ENCODE data around the gene MT4. TPM values are rescaled to one million over a fixed set of nuclear protein-coding genes. Genes with fewer than 3 reads are reported as not detected.

Gene MT4
- total RNA-seq: not detected in 2 replicates

DNA sequence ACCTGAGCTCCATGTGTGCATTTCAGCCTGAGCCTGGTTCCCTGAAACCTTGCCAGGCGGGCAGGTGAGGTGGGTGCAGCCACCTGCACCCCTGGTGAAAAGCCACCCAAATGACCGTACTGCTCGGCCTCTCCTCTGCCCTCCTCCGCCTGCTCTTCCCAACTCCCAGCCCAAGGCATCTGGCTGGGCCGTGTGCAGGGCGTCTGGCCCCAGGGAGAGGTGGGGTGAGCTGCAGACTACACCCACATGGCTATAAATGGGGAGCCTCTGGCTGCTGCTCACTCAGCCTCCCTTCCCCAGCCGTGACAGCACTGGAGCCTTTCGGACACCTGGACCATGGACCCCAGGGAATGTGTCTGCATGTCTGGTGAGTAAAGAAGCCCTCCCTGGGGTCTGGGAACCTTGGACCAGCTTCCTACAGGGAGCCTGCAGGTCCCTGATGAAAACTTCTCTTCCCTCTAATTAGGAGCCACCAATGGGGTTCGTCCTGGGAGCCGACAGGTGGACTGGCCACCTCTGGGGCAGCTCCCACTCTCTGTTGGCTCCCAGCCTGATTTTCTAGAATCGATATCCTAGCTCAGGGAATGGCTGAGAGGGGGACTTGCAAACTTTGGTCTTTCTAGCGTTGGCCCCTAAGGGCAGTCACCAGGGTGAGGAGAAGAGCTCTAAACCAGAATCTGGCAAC lies at the start of gene MT4:
Gene MT4, plus strand, starts transcription at position 281 of the 685 bp plus-strand sequence. Its CDS starts 56 bp downstream, at position 337.

DNA sequence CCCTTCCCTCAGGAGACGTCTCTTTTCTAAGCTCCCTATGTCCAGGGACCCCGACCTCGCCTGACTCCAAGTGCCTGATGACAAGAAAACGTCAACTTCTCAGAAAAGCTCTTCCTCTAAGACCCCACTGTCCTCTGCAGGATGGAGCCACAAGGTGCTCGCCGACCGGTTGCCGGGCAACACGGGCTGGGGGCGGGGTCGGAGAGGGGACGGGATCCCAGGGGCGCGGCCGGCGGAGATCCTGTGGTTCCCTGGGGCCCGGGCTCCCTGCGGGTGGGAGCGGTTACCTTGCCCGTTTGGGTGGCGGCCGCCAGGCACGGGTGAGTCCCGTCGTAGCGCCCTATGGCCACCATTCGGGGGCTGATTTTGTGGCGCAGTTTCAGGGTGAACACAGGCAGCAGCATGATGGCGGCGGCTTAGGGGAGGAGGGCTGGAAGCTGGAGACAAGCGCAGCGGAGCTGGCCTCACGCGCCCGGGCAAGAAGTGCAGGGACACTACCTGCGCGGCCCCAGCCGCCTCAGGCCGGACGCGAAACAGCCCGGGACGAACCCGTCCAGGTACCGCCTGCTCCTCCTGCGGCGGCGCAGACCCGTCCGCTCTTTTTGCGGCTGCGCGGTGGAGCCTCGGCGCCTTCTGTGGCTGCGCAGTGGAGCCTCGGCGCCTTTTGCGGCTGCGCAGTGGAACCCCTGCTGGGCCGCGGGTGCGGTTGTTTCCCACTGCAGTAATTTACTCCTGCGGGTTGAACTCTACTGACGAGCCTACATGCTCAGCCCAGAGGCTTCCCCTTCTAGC lies 45.2 kb upstream of the MT4 start, which contains the start of gene BBS2:
Gene BBS2, minus strand, starts transcription at position 566 of the 792 bp plus-strand sequence. Its CDS starts 162 bp downstream, at position 404.

GRCh38 chr16:56589141-56590039 lies 24.5 kb downstream of the MT4 start, which contains the start of gene MT3:
TSS of gene MT3 (plus strand) at chr16:56589528. CDS start at chr16:56589591, 63 bp downstream.

DNA sequence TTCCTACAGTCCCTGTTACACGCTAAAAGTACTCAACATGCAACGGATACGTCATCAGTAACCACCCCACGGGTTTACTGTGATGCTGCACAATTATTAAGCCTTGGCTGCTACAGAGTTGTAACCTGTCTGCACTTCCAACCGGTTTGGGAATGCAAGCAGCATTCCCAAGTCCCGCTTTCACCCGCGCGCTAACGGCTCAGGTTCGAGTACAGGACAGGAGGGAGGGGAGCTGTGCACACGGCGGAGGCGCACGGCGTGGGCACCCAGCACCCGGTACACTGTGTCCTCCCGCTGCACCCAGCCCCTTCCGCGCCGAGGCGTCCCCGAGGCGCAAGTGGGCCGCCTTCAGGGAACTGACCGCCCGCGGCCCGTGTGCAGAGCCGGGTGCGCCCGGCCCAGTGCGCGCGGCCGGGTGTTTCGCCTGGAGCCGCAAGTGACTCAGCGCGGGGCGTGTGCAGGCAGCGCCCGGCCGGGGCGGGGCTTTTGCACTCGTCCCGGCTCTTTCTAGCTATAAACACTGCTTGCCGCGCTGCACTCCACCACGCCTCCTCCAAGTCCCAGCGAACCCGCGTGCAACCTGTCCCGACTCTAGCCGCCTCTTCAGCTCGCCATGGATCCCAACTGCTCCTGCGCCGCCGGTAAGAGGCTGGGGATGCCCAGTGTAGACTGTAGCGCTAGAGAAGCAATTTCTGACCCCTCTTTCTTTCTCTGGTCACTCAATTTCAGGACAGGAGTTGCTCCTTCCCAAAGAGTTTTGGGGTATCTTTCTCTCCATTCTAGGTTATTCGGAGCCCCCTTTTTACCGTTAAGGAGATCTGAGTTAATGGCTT lies 43.4 kb downstream of the MT4 start, which contains the start of gene MT2A:
Gene MT2A, plus strand, starts transcription at position 542 of the 833 bp plus-strand sequence. Its CDS starts 72 bp downstream, at position 614.

Other genes with a start within 250 kb of the MT4 start
- 110 and 122 TPM in 2 replicates for gene AMFR, start 139.5 kb upstream of the MT4 start, total RNA-seq
- gene NUDT21, start 113.7 kb upstream of the MT4 start, total RNA-seq: 26.3 and 56.8 TPM in 2 replicates
- gene OGFOD1, start 113.5 kb upstream of the MT4 start, total RNA-seq: 19.8 and 38.9 TPM in 2 replicates
- gene BBS2, start 45.0 kb upstream of the MT4 start, total RNA-seq: 32.9 and 64.7 TPM in 2 replicates
- gene MT3, start 24.5 kb downstream of the MT4 start, total RNA-seq: not detected in 2 replicates
- 54.8 and 134 TPM in 2 replicates for gene MT2A, start 43.5 kb downstream of the MT4 start, total RNA-seq
- gene MT1E, start 60.7 kb downstream of the MT4 start, total RNA-seq: 113 and 154 TPM in 2 replicates
- 0.82 TPM in 1 of 2 replicates, not detected in the other for gene MT1M, start 67.6 kb downstream of the MT4 start, total RNA-seq
- 7.5 TPM in 1 of 2 replicates, not detected in the other for gene MT1A, start 73.6 kb downstream of the MT4 start, total RNA-seq
- gene MT1B, start 86.8 kb downstream of the MT4 start, total RNA-seq: not detected in 2 replicates
- gene MT1F, start 92.9 kb downstream of the MT4 start, total RNA-seq: 2.0 TPM in 1 of 2 replicates, not detected in the other
- 0.70 and 7.8 TPM in 2 replicates for gene MT1G, start 103.0 kb downstream of the MT4 start, total RNA-seq
- not detected in 2 replicates for gene MT1H, start 104.7 kb downstream of the MT4 start, total RNA-seq
- gene MT1X, start 117.4 kb downstream of the MT4 start, total RNA-seq: 87.8 and 526 TPM in 2 replicates
- 23.4 and 23.7 TPM in 2 replicates for gene NUP93, start 165.1 kb downstream of the MT4 start, total RNA-seq